HG03280 (cell line): ENCODE measurements around the gene CASP2.

Experiments
- ATAC-seq: cut with Tn5 transposase; IDR thresholded peaks from one replicate; pipeline ENCODE4 v1.9.1; 2021; ENCODE audit warnings: mild to moderate bottlenecking, moderate library complexity; ENCODE audit not compliant: unreplicated experiment

Gene CASP2

DNA sequence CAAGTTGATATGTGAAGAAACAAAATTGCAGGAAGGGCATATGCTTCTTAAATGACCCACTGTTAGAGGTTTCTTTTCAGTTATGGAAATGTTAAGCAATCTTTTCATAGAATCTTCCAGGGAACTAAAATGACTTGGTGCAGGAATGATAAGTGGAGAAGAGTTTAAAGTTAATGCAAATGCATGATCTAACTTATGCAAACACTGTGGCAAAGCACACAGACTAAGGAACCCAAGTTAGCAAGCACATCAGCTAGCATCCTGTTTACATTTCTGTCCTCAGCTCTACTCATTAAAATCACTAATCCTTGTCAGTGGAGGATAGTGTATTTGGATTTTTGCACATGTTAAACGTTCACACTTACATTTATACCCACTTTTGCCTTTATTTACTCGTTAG is 37.1 kb downstream of the CASP2 start:
- no peak for ATAC-seq

DNA sequence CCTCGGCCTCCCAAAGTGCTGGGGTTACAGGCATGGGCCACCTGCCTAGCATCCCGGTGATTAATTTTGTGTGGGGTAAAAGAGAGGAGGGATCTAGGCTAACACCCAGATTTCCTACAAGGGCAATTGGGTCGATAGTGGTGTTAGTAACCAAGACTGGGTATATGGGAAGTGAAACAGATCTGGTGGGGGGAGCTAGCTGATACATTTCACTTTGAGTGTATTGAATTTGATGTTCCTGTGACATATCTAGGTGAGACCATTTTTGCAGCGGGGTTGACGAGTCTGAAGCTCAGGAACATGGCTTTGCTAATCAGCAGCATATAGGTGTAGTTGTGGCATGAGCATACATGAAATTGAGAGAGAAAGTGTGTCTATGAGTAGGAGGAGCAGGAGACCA is 39.8 kb downstream of the CASP2 start:
- ATAC-seq = no peak

DNA sequence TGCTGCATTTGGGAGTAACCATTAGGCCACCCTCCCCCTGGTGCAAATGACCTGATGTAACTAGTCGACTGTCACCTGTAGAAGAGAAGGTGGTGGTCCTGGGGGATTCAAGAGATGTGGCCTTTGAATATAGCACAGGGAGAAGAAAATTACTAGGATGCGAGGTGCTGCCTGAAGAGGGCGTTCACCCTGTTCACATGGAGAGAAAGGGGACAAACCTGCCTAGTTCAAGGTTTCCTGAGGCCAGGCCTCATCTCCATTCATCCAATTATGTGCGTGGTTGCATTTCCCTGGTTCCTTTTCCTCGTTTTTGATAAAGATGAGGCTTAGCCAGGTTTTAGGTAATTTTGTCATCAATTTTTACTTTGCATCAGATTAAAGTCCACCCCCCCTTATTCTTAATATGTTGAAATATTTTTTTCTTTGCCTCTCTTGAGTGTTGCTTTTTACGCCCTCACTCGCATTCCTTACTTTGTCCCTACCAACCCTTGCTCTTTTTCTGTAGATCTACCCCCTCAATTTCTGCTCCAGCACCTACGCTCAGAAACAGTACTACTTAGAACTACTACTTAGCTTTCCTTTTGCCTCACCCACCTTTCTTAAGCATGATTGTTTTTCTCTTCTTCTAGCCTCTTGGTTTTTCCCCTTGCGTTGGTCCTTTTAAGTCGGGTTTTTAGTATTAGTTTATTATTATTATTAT is 41.5 kb downstream of the CASP2 start:
- ATAC-seq = no peak

DNA sequence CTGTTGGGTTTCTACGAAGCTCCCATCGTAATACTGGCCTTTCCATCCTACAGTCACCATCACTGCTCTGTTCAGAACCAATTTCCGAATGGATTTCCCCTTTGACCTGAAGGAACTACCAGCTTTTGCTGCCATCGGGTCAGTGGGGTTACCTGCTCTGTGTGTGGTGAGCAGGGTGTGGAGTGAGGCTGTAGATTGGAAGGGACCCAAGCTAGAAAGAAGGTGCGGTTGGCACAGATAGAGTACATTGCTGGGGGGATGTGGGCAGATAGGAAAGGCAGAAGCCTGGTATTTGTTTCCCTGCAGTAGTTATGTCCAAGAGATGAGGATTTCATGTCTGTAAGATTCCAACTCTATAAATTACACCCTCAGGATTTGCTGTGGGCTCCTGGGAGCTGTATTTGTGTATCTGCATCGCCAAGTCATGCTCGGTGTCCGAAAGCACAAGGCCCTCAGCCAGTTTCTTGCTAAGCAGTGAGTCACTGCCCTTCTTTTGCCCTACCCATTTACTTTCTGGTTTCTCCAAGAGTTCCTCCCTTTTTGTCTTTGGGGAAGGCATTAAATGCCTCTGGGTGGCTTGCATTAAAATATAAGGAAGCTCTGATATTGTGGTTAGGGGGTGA is 43.1 kb downstream of the CASP2 start:
- no peak for ATAC-seq

DNA sequence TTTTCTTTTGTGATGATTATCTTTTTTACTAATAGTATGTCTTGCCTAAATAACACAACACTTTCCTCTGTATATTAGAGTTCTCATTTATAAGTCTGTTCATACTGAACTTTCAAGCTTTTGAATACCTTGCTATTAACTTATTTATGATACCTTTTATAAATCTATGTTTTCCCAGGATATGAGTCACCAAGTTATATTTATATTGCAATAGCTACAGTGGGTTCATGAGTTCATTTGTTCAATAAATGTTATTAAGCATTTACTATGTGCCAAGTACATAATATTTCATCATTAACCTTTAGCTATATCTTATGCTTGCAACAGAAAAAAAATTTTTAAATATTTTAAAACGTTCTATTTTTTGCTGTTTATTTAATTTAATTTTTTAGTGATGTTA is 46.1 kb downstream of the CASP2 start:
- ATAC-seq = no peak

DNA sequence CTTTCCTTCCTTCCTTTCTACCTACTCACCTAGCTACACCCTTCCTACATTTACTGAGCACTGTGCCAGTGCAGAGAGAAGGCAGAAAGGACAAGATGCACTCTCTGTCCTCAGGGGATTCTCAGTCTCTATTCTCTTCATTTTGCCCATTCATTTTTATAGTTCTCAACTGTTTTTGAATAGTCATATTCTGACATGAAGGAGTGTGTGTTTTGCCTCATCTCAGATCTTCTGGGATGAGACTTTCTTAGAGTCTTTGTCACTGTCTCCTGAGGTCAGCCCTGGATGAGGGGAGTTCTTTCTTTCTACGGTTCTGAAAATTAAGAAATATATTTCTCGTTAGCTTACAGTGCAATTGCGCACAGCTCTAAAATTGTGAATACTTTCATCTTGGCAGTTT is 49.1 kb downstream of the CASP2 start:
- no peak for ATAC-seq

DNA sequence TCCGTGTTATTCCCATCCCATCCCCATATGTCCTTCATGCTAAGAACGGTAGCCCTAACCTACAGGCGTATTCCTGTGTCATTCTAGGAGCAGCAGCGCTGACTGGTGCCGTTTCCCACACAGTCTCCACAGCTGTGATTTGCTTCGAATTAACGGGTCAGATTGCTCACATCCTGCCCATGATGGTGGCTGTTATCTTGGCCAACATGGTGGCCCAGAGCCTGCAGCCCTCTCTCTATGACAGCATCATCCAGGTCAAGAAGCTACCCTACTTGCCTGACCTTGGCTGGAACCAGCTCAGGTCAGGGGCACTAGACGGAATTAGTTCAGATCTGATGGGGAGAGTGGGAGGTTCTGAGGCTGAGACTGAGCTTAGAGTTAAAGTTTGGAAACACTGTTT is 53.7 kb downstream of the CASP2 start:
- no peak for ATAC-seq

DNA sequence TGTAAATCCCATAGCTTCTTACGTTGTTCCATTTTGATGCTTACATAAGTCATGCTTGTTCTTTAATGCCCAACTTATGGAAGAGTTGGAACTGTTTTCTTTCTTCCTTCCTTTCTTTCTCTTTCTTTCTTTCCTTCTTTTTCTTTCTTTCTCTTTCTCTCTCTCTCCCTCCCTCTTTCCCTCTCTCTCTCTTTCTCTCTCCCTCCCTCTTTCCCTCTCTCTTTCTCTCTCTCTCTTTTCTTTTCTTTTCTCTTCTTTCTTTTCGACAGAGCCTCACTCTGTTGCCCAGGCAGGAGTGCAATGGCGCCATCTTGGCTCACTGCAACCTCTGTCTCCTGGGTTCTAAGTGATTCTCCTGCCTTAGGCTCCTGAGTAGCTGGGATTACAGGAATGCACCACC is 55.4 kb downstream of the CASP2 start:
- no peak for ATAC-seq

DNA sequence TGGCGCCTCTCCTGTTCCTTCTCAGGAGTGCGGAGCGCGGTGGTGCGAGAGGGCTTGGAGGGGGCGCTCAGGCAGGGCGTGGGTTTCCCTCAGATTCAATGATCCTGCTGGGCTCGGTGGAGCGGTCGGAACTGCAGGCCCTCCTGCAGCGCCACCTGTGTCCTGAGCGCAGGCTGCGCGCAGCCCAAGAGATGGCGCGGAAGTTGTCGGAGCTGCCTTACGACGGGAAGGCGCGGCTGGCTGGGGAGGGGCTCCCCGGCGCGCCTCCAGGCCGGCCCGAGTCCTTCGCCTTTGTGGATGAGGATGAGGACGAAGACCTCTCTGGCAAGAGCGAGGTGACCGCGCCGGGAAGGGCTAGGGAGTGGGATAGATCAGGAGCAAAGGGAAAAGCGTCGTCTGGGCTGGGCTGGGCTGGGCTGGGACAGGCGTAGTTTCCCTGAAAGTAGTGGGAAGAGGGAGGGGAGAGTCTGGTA is 57.3 kb downstream of the CASP2 start:
- ATAC-seq = peak; percentile 78

DNA sequence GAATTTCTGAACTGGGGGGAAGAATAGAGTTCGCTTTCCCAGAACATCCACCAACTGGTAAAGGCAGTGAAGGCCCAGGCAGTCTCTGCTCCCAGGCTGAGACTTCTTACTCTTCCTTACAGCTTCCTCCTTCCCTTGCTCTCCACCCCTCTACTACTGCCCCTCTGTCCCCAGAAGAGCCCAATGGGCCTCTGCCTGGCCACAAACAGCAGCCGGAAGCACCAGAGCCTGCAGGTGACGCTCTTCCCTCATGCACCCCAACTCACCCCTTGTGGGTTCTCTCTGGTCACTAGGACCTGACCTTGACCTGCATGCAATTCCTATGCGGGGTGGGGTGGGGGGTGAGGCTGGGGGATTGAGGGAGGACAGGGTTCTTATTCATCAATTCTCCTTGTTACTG is 57.9 kb downstream of the CASP2 start:
- ATAC-seq = no peak

DNA sequence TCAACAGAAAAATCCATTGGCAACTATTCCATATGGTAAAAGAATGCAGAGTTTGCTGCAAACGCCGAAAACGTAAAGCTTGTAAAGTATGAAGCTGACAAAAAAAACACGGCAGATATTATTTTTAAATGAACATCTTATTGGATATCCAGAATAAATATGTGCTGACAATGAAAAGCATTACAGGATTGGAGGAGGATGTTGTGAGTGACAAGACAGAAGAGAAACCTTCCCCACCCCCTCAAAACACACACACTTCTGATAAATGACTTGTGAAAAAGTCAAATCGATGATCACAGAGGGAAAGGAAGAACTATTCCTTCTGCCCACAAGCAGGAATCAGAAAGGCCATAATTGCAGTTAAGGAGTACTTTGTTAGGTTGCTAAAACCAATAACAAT is 59.8 kb downstream of the CASP2 start:
- no peak for ATAC-seq

DNA sequence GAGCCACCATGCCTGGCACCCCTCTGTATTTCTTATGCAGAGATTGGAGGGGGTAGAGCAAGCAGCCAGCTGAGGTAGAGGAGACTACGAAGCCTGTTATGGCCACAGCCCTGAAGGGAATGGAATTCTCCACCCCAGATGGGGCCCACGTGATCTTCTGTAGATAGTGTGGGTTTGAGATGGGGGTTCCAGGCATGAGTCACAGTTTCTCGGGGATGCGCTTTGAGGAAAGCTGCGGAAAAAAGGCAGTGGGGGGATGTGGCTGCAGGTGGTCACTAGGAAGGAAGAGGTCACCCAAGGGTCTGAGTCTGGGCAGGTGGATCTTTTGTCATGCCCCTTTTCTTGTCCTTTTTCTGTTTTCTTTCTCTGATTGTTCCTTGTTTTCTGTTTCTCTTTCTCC is 62.9 kb downstream of the CASP2 start:
- no peak for ATAC-seq

DNA sequence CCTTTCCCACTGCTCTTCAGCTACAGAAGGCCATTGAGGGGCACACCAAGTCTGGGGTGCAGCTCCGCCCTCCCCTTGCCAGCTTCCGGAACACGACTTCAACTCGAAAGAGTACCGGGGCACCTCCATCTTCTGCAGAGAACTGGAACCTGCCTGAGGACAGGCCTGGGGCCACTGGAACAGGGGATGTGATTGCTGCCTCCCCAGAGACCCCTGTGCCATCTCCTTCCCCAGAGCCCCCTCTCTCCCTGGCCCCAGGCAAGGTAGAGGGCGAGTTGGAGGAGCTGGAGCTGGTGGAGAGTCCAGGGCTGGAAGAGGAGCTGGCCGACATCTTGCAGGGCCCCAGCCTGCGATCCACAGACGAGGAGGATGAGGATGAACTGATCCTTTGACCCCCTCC is 63.4 kb downstream of the CASP2 start:
- no peak for ATAC-seq

DNA sequence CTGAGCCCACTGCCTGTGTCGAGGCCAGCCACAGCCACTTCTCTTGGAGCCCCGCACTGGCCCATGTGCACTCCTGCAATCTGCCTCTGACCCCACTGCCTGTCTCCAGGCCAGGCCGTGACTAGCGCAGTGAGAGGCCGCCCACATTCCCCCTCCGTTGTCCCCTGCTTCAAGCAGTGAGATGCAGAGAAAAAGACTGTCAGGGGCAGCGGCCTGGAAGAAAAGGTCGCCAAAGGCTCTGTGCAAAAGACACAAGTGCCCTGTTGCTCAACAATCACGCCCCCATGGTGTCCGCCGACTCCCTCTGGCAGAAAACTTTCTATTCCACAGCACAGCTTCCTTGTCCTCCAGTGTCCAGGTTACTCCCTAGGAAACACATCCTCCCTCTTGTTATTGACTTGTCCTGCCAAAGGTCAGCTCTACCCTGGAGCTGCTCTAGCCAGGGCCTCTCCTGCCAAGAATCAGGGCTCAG is 64.4 kb downstream of the CASP2 start:
- ATAC-seq = no peak

DNA sequence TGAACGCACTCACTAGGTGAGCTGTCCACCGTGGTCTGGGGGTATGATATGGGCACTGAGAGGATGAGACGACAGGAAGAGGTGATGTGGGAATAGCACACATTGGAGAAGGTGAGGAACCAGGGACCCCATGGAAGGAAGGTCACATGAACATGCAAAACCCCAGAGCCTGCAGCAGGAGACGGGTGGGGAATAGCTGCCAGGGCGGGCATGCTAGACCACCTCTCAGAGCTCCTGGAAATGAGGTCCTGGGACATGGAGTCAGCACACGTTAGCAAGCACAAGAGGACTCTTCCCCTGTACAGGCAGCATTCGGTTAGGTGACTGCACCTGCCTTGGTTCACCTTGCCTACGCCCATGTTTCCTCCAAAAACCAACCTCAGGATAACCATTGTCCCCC is 66.2 kb downstream of the CASP2 start:
- no peak for ATAC-seq

DNA sequence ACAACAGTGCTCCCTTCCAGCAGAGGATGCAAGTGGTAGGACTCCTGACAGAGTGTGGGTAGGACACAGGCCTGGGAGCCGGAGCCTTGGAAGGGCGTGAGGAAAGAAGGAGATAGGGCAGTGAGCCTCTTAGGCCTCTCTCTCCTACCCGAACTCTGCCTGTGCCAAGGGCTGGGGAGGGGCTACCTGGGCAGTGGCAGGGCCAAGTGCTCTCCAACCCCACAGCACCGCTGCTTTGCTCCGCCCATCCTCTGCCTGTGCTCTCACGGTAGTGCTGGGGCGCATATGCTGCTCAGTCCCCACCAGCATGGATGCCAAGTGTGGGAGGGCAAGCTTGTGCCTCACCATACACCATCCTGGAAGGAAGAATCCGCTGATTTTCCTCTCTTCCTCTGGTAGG is 66.8 kb downstream of the CASP2 start:
- ATAC-seq = no peak

DNA sequence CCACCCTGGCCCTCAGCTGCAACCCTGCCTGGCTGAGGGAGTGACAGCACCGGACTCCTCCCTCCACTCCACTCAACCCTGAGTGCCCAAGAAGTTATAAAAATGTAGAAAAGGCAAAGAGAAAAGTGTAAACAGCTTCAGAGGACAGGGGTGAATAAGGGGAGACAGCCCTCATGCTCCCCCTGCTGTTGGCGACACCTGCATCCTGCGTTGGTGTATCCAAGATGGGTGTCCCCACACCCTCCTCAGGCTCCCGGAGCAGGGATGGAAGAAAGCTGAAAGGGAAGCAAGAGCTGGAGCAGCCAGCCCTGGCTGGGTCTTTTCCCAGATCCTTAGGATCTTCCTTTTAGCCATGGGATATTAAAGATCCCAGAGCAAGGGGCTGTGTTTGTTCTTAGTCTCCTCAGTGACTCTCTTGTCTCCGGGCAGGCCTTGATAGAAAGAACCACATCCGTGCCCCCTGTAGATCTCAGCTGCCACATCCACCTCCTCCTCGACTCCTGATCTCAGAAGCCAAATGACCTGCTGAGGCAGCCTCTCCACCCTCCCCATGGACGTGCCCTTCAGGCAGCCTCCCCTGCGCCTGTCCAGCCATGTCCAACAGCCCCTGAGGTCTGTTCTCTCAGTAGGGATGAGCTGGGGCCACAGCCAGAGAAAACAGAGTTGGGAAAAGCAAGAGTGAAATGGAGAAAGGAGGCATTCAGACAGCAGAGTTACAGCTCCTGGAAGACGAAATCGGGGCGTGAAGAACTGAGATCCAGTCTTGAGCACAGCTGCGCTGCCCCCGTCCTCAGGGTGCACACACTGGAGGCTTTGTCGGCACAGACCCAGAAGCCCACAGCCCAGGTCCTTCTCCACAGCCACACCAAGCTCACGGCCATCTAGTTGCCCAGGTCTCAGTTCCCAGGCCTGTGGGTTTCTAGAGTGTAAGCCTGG is 67.6 kb downstream of the CASP2 start:
- no peak for ATAC-seq

DNA sequence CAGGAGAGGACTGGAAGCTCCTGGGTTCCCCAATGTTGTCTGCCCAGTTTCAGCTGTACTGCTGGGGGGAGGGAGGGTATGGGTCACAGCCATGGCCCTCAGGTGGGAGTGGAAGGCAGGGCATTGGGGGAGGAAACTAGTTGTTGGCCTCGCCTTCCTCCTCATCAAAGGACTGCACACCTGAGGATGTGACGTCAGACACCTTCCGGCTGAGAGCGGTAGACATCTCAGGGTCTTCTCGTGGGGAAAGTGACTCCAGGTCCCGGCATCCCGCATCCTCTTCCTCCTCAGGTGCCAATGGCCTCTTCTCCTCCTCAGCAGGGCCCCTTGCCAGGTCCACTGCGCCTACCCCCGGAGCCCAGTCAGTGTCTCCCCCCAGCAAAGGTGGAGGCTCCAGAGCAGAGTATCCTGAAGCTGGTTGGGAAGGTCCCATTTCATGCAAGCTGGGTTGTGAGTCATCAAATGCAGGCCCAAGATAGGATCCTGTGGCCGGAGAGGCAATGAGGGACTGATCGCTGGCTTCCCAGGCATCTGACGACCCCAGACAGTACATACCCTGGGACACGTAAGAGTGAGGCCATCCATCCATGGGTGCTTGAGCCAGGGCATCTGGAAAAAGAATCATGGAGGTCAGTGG is 68.4 kb downstream of the CASP2 start:
- no peak for ATAC-seq
